ENCODE results near the gene PNKD.
A peak's percentile ranks its signal among the peaks of the same experiment; 100 is the strongest.

Gene PNKD, protein sequence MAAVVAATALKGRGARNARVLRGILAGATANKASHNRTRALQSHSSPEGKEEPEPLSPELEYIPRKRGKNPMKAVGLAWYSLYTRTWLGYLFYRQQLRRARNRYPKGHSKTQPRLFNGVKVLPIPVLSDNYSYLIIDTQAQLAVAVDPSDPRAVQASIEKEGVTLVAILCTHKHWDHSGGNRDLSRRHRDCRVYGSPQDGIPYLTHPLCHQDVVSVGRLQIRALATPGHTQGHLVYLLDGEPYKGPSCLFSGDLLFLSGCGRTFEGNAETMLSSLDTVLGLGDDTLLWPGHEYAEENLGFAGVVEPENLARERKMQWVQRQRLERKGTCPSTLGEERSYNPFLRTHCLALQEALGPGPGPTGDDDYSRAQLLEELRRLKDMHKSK

DNA sequence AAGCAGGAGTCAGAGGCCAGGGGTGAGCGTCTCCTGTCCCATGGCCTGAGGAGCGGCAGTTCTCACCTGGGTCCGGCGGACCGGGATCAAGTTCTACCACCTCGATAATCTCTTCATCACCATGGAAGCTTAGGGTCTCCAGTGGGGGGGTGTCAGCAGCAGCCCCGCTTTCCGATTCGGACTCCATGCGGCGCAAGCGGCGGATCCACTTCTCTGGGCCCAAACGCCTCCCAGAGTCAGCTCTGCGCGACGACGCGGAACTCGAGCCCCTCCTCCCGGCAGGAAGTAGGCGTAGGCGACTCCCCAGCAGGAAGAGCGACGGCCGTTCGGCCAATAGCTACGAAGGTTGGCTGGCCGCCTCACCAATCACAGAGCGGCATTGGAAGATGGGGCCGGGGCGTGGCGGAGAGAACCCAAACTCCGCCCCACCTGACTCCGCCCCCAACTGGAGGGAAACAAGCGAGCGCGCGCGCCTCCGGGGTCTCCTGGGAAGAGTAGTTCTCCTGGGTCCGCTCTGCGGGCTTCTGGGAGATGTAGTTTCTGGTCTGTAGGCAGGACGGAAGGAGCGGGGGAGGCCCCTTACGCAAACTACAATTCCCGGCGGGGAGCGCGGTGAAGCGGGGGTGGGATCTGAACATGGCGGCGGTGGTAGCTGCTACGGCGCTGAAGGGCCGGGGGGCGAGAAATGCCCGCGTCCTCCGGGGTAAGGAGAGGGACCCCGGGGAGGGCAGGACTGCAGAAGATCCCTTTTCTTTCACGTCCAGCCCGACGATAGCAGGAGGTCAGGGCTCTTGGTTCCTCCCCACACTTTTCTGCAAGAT, at the start of gene PNKD, which contains the start of gene AAMP:
Gene PNKD (plus strand): TSS at position 620 of the 821 bp plus-strand sequence. CDS start 17 bp downstream, at position 637.
Gene AAMP (minus strand): TSS at position 238 of the 821 bp plus-strand sequence. CDS start 51 bp downstream, at position 187.
- DNase-seq (ENCODE audit: low read depth in 2 of 2): peak; percentile 100

DNA sequence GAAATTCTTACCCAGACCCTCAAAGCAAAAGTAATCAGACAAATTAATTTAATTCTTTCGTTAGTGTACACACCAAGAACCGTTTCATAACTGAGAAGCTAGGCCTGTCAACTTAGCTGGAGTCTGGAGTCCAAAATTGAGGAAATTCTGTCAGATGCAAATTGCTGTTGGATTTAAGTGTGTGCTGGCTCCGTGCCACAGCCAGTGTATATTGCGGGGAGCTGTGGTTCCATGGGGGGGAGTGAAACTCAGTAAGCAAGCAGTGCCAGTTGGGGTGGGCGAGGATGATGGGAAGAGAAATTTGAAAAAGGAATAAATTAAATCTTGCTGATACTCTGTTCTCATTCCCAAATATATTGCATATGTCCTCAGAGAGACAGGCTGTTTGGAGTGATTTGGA, 49.3 kb upstream of the PNKD start:
- no peak for DNase-seq (ENCODE audit: low read depth in 2 of 2)

DNA sequence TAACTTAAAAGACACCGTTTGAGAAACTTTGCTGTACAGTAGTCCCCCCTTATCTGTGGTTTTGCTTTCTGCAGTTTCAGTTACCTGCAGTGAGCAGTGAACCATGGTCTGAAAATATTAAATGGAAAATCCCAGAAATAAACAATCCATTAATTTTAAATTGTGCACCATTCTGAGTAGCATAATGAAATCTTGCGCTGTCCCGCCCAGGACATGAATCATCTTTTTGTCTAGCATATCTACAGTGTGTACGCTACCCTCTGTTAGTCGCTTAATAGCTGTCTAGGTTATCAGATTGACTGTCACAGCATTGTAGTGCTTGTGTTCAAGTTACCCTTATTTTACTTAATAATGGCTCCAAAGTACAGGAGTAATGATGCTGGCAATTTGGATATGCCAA, 47.3 kb upstream of the PNKD start:
- no peak for DNase-seq (ENCODE audit: low read depth in 2 of 2)

DNA sequence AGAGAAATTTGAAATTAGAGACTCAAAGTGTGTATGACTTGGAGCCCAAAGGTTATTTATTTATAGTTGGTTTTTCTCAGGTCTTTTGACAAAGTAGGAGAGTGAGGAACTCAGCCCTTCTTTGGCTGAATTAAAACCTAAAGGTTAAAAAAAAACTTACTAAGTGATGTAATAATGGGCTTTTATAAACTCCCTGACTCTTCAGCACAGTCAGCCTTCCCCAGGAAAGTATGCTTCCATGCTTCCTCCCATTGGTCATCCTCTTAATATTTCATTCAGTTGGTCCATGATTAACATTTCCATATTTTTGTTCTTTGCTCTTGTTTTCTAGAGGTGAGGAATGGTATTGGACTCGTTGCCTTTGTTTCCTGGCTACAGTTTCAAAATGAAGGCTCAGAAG, 46.1 kb upstream of the PNKD start:
- DNase-seq (ENCODE audit: low read depth in 2 of 2): no peak

DNA sequence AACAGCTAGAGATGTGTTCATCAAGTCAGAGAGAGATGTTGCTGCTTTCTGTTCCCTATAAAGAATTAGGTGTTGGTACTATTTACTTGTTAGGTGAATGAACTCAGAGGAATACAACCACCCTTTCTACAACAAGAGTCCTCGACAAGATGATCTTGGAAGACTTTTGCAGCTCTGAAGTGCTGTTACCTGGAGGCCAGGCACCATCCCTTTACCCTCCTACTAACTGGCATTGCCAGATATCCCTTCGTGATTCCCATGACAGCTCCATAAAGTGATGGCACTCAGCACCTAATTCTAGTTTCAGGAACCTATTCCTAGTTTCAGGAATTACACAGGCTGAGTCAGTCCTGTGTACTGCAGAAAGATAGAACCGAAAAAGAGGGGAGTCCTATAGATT, 43.4 kb upstream of the PNKD start:
- DNase-seq (ENCODE audit: low read depth in 2 of 2): no peak

DNA sequence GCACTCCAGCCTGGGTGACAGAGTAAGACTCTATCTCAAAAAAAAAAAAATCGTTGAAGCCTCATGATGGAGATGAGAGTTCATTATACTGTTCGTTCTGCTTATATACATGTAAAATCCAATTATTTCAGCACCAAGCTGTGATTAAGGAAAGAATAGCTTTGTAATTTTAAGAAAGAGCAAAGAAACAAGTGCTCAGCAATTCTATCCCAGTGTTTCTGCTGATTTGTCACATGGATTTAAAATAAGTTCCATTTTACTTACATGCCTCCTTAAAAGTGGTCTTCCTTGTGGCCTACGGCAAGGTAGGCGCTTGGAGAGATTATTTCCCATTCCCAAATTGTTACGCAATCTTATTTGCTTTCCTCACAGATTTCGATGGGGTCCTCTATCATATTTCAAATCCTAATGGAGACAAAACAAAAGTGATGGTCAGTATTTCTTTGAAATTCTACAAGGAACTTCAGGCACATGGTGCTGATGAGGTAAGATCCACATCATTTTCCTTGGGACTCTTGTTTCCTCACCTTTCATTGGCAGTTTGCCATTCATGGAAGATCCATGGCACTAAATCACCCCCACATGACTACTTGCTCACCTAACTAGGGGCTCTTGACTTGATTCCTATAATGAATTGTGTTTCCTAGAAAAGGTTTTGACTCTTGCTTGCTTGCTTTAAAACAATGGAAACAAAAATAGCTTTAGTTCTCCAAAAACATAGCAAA, 41.8 kb upstream of the PNKD start:
- DNase-seq (ENCODE audit: low read depth in 2 of 2): no peak

DNA sequence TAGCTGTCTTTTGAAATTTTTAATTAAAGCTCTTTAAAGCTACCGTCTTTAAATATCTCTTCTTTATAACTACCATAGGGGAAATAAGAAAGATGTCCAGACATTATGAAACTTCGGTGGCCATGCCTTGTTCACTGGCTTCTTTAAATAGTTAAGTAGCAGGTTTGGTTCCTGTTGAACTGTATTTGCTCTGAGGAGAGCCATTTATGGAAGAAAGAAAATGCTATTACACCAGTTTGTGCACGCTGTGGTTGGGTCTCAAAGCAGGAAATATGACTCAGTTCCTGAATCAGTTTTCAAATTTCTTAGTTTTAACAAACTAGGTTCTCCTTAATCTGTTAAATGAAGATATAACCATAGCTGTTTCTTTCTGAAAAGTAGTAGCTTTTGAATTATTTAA, 41.1 kb upstream of the PNKD start:
- DNase-seq (ENCODE audit: low read depth in 2 of 2): peak; percentile 19 to 21

DNA sequence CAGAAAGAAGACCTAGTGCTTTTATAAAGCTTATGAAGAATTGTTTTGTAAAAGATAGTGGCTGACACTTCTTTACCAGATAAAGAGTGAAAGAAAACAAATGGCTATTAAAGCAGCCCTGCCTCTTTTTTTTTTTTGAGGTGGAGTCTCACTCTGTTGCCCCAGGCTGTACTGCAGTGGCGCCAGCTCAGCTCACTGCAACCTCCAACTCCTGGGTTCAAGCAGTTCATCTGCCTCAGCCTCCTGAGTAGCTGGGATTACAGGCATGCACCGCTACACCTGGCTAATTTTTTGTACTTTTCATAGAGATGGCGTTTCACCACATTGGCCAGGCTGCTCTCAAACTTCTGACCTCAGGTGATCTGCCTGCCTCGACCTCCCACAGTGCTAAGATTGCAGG, 40.5 kb upstream of the PNKD start:
- no peak for DNase-seq (ENCODE audit: low read depth in 2 of 2)

DNA sequence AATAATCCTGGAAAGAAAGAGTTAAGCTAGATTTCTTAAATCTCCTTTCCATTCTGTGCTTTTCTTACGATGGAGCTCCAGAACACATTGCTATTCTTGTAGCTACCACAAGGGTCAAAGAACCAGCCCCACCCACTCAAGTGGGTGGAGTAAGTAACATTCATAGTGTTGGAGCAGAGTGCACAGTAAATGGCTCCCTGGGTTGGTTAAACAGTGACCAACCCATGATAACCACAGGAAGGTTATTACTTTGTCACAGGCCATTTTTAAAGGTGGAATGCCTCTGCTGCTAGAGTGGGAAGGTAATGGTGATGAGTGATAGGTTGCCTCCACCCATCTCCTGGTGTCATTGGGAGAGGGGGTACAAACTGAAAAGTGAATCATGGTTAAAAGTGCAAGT, 39.4 kb upstream of the PNKD start:
- DNase-seq (ENCODE audit: low read depth in 2 of 2): peak in 1 of 2 donors; percentile 16

DNA sequence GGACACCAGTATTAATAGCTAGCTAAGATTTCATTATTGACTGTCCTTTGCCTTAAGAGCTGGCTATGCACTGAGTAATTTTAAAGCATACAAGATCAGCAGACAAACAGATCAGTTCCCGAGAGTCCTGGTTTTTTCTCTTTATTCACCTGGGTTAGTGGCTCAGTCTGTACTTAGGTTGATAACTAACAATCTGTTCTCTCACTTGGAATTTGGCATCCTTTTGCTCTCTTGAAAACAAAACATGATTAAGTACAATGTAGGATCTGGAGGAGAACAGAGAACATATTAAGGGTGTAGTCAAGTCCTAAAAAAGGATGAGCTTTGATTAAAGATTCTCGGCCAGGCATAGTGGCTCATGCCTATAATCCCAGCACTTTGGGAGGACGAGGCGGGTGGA, 36.8 kb upstream of the PNKD start:
- DNase-seq (ENCODE audit: low read depth in 2 of 2): no peak

DNA sequence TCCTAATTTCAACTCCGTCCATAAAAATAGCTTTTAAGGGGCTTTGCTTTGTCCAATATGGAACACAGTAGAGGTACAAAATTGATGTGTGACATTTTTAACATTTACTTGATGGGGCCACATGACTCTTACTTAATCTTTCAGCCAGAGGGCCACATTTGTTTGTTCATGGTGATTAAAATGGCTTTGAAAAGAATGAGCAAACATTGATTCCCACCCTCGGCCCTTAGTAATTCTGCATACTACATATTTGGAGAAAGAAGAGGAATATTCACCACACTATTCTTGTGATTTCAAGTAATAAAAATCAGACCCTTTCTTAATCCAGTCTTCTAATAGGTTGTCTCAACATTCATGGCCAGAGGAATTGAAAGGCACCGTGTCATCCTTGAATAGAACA, 35.8 kb upstream of the PNKD start:
- no peak for DNase-seq (ENCODE audit: low read depth in 2 of 2)

DNA sequence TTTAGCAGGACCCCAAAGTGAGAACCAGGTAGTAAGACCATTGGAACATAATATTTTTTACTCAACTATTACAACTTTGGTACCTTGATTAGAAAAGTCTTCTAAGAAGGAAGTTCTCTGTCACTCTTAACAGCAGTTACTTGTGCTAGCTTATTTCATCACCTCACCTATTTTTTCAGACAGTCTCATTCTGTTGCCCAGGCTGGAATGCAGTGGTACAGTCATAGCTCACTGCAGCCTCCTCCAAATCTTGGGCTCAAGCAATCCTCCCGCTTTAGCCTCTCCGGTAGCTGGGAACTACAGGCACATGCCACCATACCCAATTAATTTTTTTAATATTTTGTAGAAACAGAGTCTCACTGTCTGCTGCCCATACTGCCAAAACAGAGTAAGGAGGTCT, 35.3 kb upstream of the PNKD start:
- no peak for DNase-seq (ENCODE audit: low read depth in 2 of 2)

DNA sequence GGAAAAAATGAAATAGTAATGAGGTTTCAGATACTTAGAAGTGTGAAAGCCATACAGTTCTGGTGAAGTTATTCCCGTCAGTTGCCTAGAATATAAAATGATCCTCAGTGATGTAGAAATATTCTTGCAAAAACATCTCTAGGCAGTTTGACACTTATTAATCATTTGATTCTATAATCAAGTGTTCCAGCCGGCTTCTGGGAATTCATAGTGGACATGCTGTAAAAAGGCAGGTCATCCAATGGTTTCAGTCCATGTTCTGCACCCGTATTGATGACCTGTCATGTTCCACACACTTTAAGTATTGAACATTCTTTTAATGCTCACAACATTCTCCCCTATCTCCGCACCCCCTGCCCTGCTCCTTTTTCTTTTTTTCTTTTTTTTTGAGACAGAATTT, 33.5 kb upstream of the PNKD start:
- no peak for DNase-seq (ENCODE audit: low read depth in 2 of 2)

DNA sequence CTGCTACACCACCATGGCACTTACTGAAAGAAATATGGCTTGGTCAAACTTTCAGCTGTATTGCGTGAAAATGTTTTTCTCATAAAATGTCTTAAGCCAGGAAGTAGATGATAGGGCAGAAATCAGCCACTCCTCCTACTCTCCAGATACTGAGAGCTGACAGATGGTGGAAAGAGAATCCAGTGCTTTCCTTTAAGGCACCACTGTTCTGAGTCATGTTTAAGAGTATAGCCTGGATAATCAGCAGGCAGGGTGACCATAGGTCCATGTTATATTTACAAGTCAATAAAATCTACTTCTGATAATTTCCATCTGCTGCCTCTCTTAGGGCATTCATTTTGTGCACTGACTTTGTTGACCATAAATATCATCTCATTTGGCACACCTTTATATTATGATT, 31.4 kb upstream of the PNKD start:
- no peak for DNase-seq (ENCODE audit: low read depth in 2 of 2)

DNA sequence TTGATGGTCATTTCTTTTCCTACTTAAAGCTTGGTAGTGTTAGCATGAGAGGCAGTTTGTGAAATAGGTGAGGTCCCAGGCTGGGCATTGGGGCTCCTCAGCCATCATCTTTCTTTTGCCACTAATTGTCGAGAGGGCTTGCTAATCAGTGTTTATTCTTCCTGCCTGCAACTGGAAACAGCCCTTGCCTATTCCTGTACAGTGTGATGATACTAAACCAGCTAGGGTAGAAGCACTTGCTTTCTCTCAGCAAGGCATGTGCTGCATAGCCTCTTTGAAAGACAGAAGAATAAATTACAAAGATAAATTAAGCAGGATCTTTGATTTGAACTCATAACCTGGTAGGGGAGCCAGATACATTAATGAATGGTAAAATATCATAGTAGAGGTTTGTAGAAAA, 26.1 kb upstream of the PNKD start:
- DNase-seq (ENCODE audit: low read depth in 2 of 2): no peak

DNA sequence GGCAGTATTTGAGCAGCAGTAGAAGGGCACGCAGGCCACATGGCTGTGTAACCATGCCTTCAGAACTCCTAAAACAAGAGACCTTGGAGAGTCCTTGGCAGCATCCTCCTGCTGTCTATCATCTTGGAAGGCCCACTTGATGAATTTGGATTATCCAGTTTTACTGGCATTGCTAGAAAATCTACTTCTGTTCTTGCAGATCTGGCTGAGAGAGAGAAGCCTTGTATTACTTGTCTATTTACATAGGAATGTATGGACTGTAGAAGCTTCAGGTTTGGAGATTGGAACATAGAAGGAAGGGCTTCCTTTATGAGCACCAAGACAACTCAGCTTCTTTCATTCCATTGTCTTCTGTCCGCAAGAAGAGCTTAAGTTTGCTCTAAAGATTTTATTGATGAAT, 25.7 kb upstream of the PNKD start:
- no peak for DNase-seq (ENCODE audit: low read depth in 2 of 2)

DNA sequence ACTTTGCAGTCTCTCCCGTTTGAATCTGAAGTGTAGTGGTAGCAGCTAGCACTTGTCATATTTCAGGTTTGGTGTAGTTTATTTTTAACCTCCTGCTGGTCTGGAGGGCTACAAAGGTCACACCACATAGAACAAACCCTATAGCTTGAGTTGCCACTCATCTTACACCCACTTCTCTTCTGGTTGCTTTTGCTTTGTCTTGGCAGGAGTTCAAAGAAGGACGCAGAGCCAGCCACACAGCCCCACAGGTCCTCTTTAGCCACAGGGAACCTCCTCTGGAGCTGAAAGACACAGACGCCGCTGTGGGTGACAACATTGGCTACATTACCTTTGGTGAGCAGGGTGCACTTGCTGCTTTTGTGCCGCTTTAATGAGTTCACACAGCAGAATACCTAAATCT, 25.1 kb upstream of the PNKD start:
- no peak for DNase-seq (ENCODE audit: low read depth in 2 of 2)

DNA sequence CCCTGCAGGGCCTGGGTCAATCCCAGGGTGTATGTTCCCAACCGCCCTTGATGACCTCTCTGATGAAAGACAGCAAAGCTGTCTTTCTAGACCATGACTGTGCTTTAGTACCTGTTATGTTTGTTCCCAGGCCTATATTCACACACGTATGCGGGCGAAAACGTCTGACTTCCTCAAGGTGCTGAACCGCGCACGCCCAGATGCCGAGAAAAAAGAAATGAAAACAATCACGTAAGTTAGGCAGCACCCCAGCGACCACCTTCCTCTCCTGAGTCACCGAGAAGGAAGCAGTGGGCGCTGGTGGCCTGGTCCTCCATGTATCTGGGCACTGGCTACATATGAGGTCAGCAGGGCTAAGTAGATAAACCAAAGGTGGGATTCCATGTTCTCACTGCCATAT, 20.6 kb upstream of the PNKD start:
- DNase-seq (ENCODE audit: low read depth in 2 of 2): no peak

DNA sequence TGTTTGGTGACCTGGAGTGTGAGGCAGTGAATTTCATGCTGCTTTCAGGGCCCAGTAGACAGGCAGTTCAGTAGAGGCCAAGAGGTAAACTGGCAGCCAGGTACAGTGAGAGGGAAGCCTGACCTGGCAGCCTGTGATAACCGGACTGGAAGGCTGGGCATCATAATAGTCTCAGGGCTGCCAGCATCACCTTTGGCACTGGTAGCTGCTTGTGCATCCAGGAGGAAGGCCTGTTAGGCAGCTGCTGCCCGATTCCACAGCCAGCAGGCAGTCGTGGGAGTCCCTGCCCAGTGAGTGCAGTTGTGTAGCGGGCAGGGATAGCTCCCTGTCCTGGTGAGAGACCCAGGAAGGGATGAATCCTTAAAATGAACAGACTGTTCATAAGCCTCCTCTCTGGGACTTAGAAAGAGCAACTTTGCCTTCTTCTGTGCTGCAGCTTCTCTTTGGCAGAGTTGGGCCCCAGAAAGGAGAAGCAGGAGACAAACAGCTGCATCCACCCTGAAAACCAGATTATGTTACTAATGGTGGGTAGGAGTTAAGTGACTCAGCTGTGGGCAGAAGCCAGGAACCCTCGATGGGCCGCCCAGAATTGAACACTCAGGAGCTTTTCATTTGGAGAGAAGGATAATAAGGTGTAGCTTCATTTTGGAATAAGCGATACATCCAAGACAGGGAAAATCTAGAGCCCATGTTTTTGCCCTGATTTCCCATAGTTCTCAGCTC, 17.6 kb upstream of the PNKD start:
- no peak for DNase-seq (ENCODE audit: low read depth in 2 of 2)

DNA sequence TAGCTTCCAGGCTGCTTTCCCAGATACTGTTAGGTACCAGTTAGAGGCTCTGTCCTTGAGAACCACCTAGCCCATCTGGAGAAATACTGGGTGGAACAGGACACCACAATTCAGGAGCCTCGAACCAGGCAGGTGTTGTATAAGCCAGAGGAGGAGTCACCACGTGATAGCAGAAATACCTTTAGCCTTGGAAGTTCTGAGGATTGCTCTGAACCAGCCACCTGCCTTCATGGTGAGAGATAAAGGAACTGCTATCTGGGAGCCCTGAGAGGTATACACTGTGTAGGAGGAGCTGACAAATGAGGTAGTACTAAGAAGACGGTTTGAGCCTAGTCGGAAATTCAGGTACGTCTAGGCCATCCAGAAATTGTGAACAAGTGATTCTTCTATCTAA, 17.1 kb upstream of the PNKD start:
- no peak for DNase-seq (ENCODE audit: low read depth in 2 of 2)

DNA sequence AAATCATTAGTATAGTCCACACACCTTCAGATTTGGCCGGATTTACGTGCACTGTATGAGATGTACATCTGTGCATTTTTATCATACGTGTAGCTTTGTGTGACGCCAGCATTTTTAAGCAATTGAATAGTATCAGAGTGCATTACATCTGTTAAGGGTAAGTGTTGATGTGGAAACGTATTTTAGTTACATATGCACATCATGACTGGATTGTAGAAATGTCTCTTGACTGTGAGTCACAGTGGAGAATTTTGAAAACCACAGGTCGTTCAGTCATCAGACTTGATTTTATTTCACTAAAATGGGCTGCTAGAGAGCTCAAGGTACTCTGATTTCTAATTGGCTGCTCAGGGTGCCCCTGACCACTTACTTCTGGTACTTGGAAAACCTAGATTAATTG, 14.9 kb upstream of the PNKD start:
- no peak for DNase-seq (ENCODE audit: low read depth in 2 of 2)
